GM12864 (cell line): ENCODE results near the gene WDR75.

Experiments used
- DNase-seq: peaks from one replicate; pipeline ENCODE4 v3.0.0-alpha.2; 2011; ENCODE audit warnings: low read depth
- H3K4me3 ChIP-seq: 2 replicates; pipeline ENCODE4 v1.5.1; 2011; ENCODE audit warnings: mild to moderate bottlenecking, low read depth, low read length, control low read depth
- CTCF ChIP-seq: IDR thresholded peaks from 2 replicates; pipeline ENCODE4 v1.5.1; 2011; ENCODE audit warnings: low read depth, mild to moderate bottlenecking, moderate library complexity, low read length, control low read depth, inconsistent platforms; ENCODE audit errors: missing control alignments

The WDR75 gene

GRCh38 chr2:189481071-189481470, 39.8 kb downstream of the WDR75 start:
- no peak for TF ChIP-seq CTCF
- no peak overlapping the region for H3K4me3 ChIP-seq
- DNase-seq: no peak

GRCh38 chr2:189483571-189483970, 42.3 kb downstream of the WDR75 start:
- no peak overlapping the region for H3K4me3 ChIP-seq
- TF ChIP-seq CTCF: no peak
- DNase-seq: no peak

GRCh38 chr2:189483980-189484740, 42.9 kb downstream of the WDR75 start:
- no peak for DNase-seq
- TF ChIP-seq CTCF: no peak
- H3K4me3 ChIP-seq: no peak overlapping the region

GRCh38 chr2:189485146-189485545, 43.9 kb downstream of the WDR75 start:
- no peak overlapping the region for H3K4me3 ChIP-seq
- no peak for TF ChIP-seq CTCF
- DNase-seq: no peak

- DNase-seq: no peak
- H3K4me3 ChIP-seq: no peak overlapping the region
- no peak for TF ChIP-seq CTCF
Measured at GRCh38 chr2:189486237-189486770, 45.0 kb downstream of the WDR75 start.

- no peak for TF ChIP-seq CTCF
- DNase-seq: no peak
- no peak overlapping the region for H3K4me3 ChIP-seq
Measured at GRCh38 chr2:189487283-189488007, 46.2 kb downstream of the WDR75 start.
